Naive B cell (primary cell): ENCODE data around the gene ANGPTL4. TPM values are rescaled to one million over a fixed set of nuclear protein-coding genes. Genes with fewer than 3 reads are reported as not detected.
"Not testable (repeated sequence)": the region's sequence is repeated elsewhere in the genome, so short reads cannot be mapped to it uniquely, and the experiment has no call there.

Experiments used
- ATAC-seq, 2 donors: fragments of 150-1000 bp; cut with Tn5 transposase; 2 replicates each; pipeline ENCODE4 v1.10.0; 2021; ENCODE audit warnings: low read depth in 2 of 2, mild to moderate bottlenecking in 2 of 2, moderate library complexity in 2 of 2
- DNase-seq: peaks from one replicate; pipeline ENCODE4 v3.0.0; 2022
- H3K27ac Mint-ChIP-seq, 6 donors: one replicate each; pipeline ENCODE4 v1.8.0; 2020 to 2022; ENCODE audit warnings: mild to moderate bottlenecking in 6 of 6, mixed read lengths in 6 of 6, moderate library complexity in 5 of 6, inconsistent platforms in 2 of 6
- H3K27me3 Mint-ChIP-seq, 3 donors: one replicate each; pipeline ENCODE4 v1.8.0; 2021 to 2022; ENCODE audit warnings: mixed read lengths in 3 of 3, mild to moderate bottlenecking in 1 of 3
- H3K36me3 Mint-ChIP-seq, 2 donors: one replicate each; pipeline ENCODE4 v1.8.0; 2020 to 2022; ENCODE audit warnings: mixed read lengths in 2 of 2, inconsistent platforms in 1 of 2, mild to moderate bottlenecking in 1 of 2
- H3K4me1 Mint-ChIP-seq, 3 donors: one replicate each; pipeline ENCODE4 v1.8.0; 2020 to 2022; ENCODE audit warnings: mixed read lengths in 3 of 3, inconsistent platforms in 1 of 3, mild to moderate bottlenecking in 1 of 3, moderate library complexity in 1 of 3
- H3K4me3 Mint-ChIP-seq, 8 donors: one replicate each; pipeline ENCODE4 v1.8.0; 2020 to 2022; ENCODE audit warnings: mild to moderate bottlenecking in 8 of 8, mixed read lengths in 8 of 8, moderate library complexity in 8 of 8, inconsistent platforms in 2 of 8
- H3K9me3 Mint-ChIP-seq, 7 donors: one replicate each; pipeline ENCODE4 v1.8.0; 2020 to 2022; ENCODE audit warnings: mixed read lengths in 7 of 7, mild to moderate bottlenecking in 5 of 7, inconsistent platforms in 2 of 7, moderate library complexity in 1 of 7
- polyA plus RNA-seq, 6 donors: library from polyadenylated mRNA; unstranded; fragments of 300-500 nt; fragmentation: Illumina TruSeq; gene quantifications; one replicate each; pipeline ENCODE4 v1.2.3, GENCODE V29; 2021; ENCODE audit warnings: low read depth in 6 of 6

ANGPTL4 gene
- polyA plus RNA-seq, 6 donors from 2014 or later = not detected

GRCh38 chr19:8338835-8339234, 25.1 kb upstream of the ANGPTL4 start:
- H3K27ac Mint-ChIP-seq = no peak overlapping the region
- ATAC-seq = no peak
- H3K4me3 Mint-ChIP-seq = no peak overlapping the region

GRCh38 chr19:8340341-8341096, 23.4 kb upstream of the ANGPTL4 start:
- Mint-ChIP-seq H3K27ac (no peak overlapping the region), H3K4me1 (peaks cover 0 to 23% (median 7%) of the 10 kb centered on the region in 3 donors), H3K4me3 (peak overlapping the region in 1 of 8 donors; percentile 24), H3K27me3 (peaks cover 34 to 71% (median 43%) of the 10 kb centered on the region in 3 donors), H3K36me3 (no peaks in the 10 kb centered on the region), H3K9me3 (peaks cover 0 to 3% (median 0%) of the 10 kb centered on the region in 7 donors)
- ATAC-seq (no peak), DNase-seq (no peak)

More at GRCh38 chr19:8338835-8339234, 25.1 kb upstream of the ANGPTL4 start:
- DNase-seq = no peak
- Mint-ChIP-seq H3K9me3 (peaks cover 0 to 3% (median 0%) of the 10 kb centered on the region in 7 donors), H3K36me3 (no peaks in the 10 kb centered on the region), H3K27me3 (peaks cover 34 to 64% (median 39%) of the 10 kb centered on the region in 3 donors), H3K4me1 (peaks cover 0 to 26% (median 7%) of the 10 kb centered on the region in 3 donors)

- H3K27ac Mint-ChIP-seq, H3K9me3 Mint-ChIP-seq, H3K36me3 Mint-ChIP-seq, ATAC-seq, DNase-seq: not testable (repeated sequence)
- Mint-ChIP-seq H3K4me1 (peaks cover 0 to 18% (median 4%) of the 10 kb centered on the region in 3 donors), H3K27me3 (peaks cover 29 to 62% (median 34%) of the 10 kb centered on the region in 3 donors), H3K4me3 (peak overlapping the region in 5 of 8 donors; percentile 0 to 73 (median 53))
Measured at GRCh38 chr19:8341504-8341903, 22.5 kb upstream of the ANGPTL4 start.

- H3K36me3 Mint-ChIP-seq = no peaks in the 10 kb centered on the region
- peaks cover 0 to 3% (median 0%) of the 10 kb centered on the region in 7 donors for H3K9me3 Mint-ChIP-seq
- DNase-seq = no peak
- peak overlapping the region in 1 of 6 donors; percentile 90 for H3K27ac Mint-ChIP-seq
- no peak for ATAC-seq
- peaks cover 25 to 60% (median 30%) of the 10 kb centered on the region in 3 donors for H3K27me3 Mint-ChIP-seq
- peaks cover 0 to 14% (median 4%) of the 10 kb centered on the region in 3 donors for H3K4me1 Mint-ChIP-seq
- peak overlapping the region in 5 of 8 donors; percentile 15 to 73 (median 50) for H3K4me3 Mint-ChIP-seq
Measured at GRCh38 chr19:8342316-8342683, 21.7 kb upstream of the ANGPTL4 start.

- H3K27ac Mint-ChIP-seq = peak within 1 kb of the TSS in 4 of 6 donors; percentile 54 to 90 (median 60)
- H3K36me3 Mint-ChIP-seq = no peaks in the 10 kb centered on the region
- H3K27me3 Mint-ChIP-seq = peaks cover 25 to 54% (median 25%) of the 10 kb centered on the region in 3 donors
- peak; percentile 80 for DNase-seq
- ATAC-seq = peak; percentile 98 to 99
- H3K4me3 Mint-ChIP-seq = peak within 1 kb of the TSS; percentile 53 to 85 (median 76)
- H3K4me1 Mint-ChIP-seq = peaks cover 0 to 14% (median 4%) of the 10 kb centered on the region in 3 donors
- H3K9me3 Mint-ChIP-seq = peaks cover 0 to 3% (median 0%) of the 10 kb centered on the region in 7 donors
Measured at GRCh38 chr19:8342684-8343482, 21.1 kb upstream of the ANGPTL4 start, which contains the start of gene KANK3. KANK3 (minus strand) TSS chr19:8343262; CDS start chr19:8337828, 5,434 bp downstream.

GRCh38 chr19:8343483-8343844, 20.5 kb upstream of the ANGPTL4 start:
- Mint-ChIP-seq H3K4me1 (peaks cover 0 to 14% (median 4%) of the 10 kb centered on the region in 3 donors), H3K36me3 (no peaks in the 10 kb centered on the region), H3K4me3 (peak overlapping the region in 7 of 8 donors; percentile 70 to 85 (median 76)), H3K27me3 (peaks cover 21 to 48% (median 22%) of the 10 kb centered on the region in 3 donors), H3K27ac (peak overlapping the region in 2 of 6 donors; percentile 54 to 56), H3K9me3 (peaks cover 0 to 3% (median 0%) of the 10 kb centered on the region in 7 donors)
- ATAC-seq (no peak), DNase-seq (no peak)

GRCh38 chr19:8349629-8350372, 14.2 kb upstream of the ANGPTL4 start:
- not testable (repeated sequence) for ATAC-seq, DNase-seq, H3K4me3 Mint-ChIP-seq, H3K36me3 Mint-ChIP-seq, H3K4me1 Mint-ChIP-seq, H3K9me3 Mint-ChIP-seq
- peak overlapping the region in 1 of 6 donors; percentile 79 for H3K27ac Mint-ChIP-seq
- peaks cover 24 to 36% (median 32%) of the 10 kb centered on the region in 3 donors for H3K27me3 Mint-ChIP-seq

GRCh38 chr19:8352134-8352827, 11.7 kb upstream of the ANGPTL4 start:
- peaks cover 22 to 39% (median 24%) of the 10 kb centered on the region in 3 donors for H3K27me3 Mint-ChIP-seq
- H3K4me3 Mint-ChIP-seq = no peak overlapping the region
- peaks cover 0 to 7% (median 3%) of the 10 kb centered on the region in 3 donors for H3K4me1 Mint-ChIP-seq
- peak overlapping the region in 2 of 6 donors; percentile 38 to 44 for H3K27ac Mint-ChIP-seq
- no peak for ATAC-seq
- no peak for DNase-seq
- H3K9me3 Mint-ChIP-seq = peaks cover 0 to 6% (median 5%) of the 10 kb centered on the region in 7 donors
- H3K36me3 Mint-ChIP-seq = peaks cover 0 to 8% of the 10 kb centered on the region in 2 donors

- peaks cover 19 to 39% (median 22%) of the 10 kb centered on the region in 3 donors for H3K27me3 Mint-ChIP-seq
- not testable (repeated sequence) for H3K36me3 Mint-ChIP-seq, ATAC-seq, H3K4me3 Mint-ChIP-seq, H3K27ac Mint-ChIP-seq, DNase-seq, H3K9me3 Mint-ChIP-seq, H3K4me1 Mint-ChIP-seq
Measured at GRCh38 chr19:8352845-8353244, 11.1 kb upstream of the ANGPTL4 start.

- Mint-ChIP-seq H3K27ac (no peak overlapping the region), H3K4me3 (no peak overlapping the region), H3K27me3 (peaks cover 11 to 26% (median 26%) of the 10 kb centered on the region in 3 donors), H3K36me3 (peaks cover 0 to 8% of the 10 kb centered on the region in 2 donors), H3K9me3 (peaks cover 0 to 6% (median 5%) of the 10 kb centered on the region in 7 donors), H3K4me1 (peaks cover 0 to 7% (median 3%) of the 10 kb centered on the region in 3 donors)
- DNase-seq (no peak), ATAC-seq (no peak)
Measured at GRCh38 chr19:8355631-8356402, 8.1 kb upstream of the ANGPTL4 start.

- ATAC-seq (no peak), DNase-seq (no peak)
- peaks cover 0 to 6% (median 3%) of the 10 kb centered on the region in 3 donors for H3K4me1 Mint-ChIP-seq
- H3K27me3 Mint-ChIP-seq = peaks cover 11 to 23% (median 18%) of the 10 kb centered on the region in 3 donors
- H3K36me3 Mint-ChIP-seq = peaks cover 0 to 8% of the 10 kb centered on the region in 2 donors
- no peak overlapping the region for H3K27ac Mint-ChIP-seq
- H3K9me3 Mint-ChIP-seq = peaks cover 0 to 6% (median 5%) of the 10 kb centered on the region in 7 donors
- H3K4me3 Mint-ChIP-seq = no peak overlapping the region
Measured at GRCh38 chr19:8357007-8357521, 6.9 kb upstream of the ANGPTL4 start.
